T-helper 2 cell treated with Interferon-gamma antibody and Interleukin-4, amounts not matched to agents 5 μg/mL and 100 μg/mL, for 36 hours (primary cell): ENCODE measurements around the gene SGMS1.

Experiments used
- DNase-seq: peaks from one replicate; pipeline ENCODE4 v3.0.0; 2021; ENCODE audit warnings: low spot score
- H3K27ac Mint-ChIP-seq: one replicate; pipeline ENCODE4 v1.8.0; 2021; ENCODE audit warnings: mild to moderate bottlenecking, mixed read lengths
- H3K27me3 Mint-ChIP-seq: one replicate; pipeline ENCODE4 v1.8.0; 2021; ENCODE audit warnings: low read depth, mixed read lengths
- H3K36me3 Mint-ChIP-seq: one replicate; pipeline ENCODE4 v1.8.0; 2021; ENCODE audit warnings: low read depth, mixed read lengths
- H3K4me1 Mint-ChIP-seq: one replicate; pipeline ENCODE4 v1.8.0; 2021; ENCODE audit warnings: low read depth, mixed read lengths
- H3K4me3 Mint-ChIP-seq: one replicate; pipeline ENCODE4 v1.8.0; 2022; ENCODE audit warnings: mild to moderate bottlenecking, moderate library complexity, mixed read lengths
- H3K9me3 Mint-ChIP-seq: one replicate; pipeline ENCODE4 v1.8.0; 2021; ENCODE audit warnings: mixed read lengths

The SGMS1 gene

DNA sequence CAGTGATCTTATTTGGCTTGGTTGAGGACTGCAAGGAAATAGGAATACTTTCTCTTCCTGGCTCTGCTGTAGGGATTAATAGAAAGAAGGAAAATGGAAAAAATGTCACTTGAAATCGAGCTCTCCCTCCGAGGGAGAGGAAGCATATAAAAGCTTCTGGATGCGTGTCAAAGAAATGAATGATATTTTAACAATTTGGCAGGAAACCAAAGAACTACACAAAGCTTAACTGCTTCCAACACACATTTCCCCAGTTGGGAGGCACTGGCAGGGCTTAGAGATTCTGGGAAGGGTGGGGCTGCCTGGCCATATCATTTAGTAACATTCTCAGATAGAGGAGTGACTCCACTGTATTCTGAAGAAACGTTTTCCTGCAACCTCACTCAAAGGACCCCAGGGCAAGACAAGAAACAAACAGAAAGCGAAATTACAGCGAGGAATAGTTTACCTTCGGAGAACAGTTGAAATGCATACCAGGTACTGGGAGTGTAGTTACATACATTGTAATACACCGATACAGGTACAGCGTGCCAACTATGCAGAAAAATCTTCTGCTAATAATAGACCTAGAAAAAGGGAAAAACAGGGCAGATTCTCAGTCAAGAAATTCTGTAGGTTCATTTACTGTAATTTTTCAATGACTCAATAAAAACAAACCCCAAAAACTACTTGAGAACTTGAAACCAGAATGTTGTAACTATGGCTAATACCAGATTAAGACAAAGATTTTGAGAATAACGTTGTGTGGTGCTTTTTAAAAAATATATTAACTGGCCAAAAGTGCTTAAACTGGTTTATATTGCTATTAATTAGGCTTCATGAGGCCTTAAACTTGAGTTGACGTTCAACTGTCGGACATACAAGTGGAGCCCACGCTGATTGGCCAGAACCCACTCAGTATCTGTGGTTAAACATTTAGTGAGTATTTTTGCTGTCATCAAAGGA is 296.7 kb downstream of the SGMS1 start:
- no peak for DNase-seq
- Mint-ChIP-seq H3K27ac (peak overlapping the region; percentile 60), H3K36me3 (peaks cover 24% of the 10 kb centered on the region), H3K9me3 (no peaks in the 10 kb centered on the region), H3K4me1 (peaks cover 56% of the 10 kb centered on the region), H3K4me3 (peak overlapping the region; percentile 60), H3K27me3 (no peaks in the 10 kb centered on the region)

GRCh38 chr10:50326172-50326555 is 297.6 kb downstream of the SGMS1 start:
- H3K4me1 Mint-ChIP-seq: peaks cover 64% of the 10 kb centered on the region

GRCh38 chr10:50325449-50326171 is 298.1 kb downstream of the SGMS1 start:
- peaks cover 69% of the 10 kb centered on the region for H3K4me1 Mint-ChIP-seq
- H3K27ac Mint-ChIP-seq: peak overlapping the region; percentile 60
- H3K9me3 Mint-ChIP-seq: no peaks in the 10 kb centered on the region
- peaks cover 27% of the 10 kb centered on the region for H3K36me3 Mint-ChIP-seq
- no peaks in the 10 kb centered on the region for H3K27me3 Mint-ChIP-seq
- DNase-seq: peak; percentile 40
- H3K4me3 Mint-ChIP-seq: peak overlapping the region; percentile 80

More at GRCh38 chr10:50326172-50326555, 297.6 kb downstream of the SGMS1 start:
- DNase-seq: no peak
- Mint-ChIP-seq H3K9me3 (no peaks in the 10 kb centered on the region), H3K36me3 (peaks cover 25% of the 10 kb centered on the region), H3K27me3 (no peaks in the 10 kb centered on the region), H3K4me3 (no peak overlapping the region), H3K27ac (no peak overlapping the region)

- Mint-ChIP-seq H3K4me1 (peaks cover 70% of the 10 kb centered on the region), H3K27ac (peak overlapping the region; percentile 38), H3K9me3 (no peaks in the 10 kb centered on the region), H3K36me3 (peaks cover 30% of the 10 kb centered on the region), H3K27me3 (no peaks in the 10 kb centered on the region), H3K4me3 (peak overlapping the region; percentile 8)
- DNase-seq: no peak
Measured at GRCh38 chr10:50324680-50325393, 298.9 kb downstream of the SGMS1 start.

DNA sequence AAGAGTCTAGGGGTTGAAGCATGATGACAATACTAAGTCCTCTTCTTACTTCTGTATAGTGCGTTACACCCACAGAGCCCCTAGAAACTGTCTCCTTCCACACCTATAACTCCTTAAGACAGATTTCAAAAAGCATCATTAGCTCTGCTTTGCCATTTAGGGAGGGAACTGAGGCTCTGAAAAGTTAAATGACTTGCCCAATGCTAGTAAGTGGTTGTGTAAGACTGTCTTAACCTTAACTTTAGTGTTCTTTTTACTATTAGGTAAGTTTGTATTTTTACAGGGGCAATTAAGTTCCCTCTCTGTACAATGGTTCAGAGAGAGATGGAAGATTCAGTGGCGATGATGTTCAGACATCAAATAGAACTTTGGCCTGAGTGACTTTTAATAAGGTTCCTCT is 299.7 kb downstream of the SGMS1 start:
- H3K4me1 Mint-ChIP-seq: peaks cover 66% of the 10 kb centered on the region
- H3K27me3 Mint-ChIP-seq: no peaks in the 10 kb centered on the region
- H3K36me3 Mint-ChIP-seq: peaks cover 35% of the 10 kb centered on the region
- DNase-seq: no peak
- H3K4me3 Mint-ChIP-seq: no peak overlapping the region
- H3K9me3 Mint-ChIP-seq: no peaks in the 10 kb centered on the region
- no peak overlapping the region for H3K27ac Mint-ChIP-seq

- Mint-ChIP-seq H3K9me3 (no peaks in the 10 kb centered on the region), H3K27me3 (no peaks in the 10 kb centered on the region), H3K36me3 (peaks cover 33% of the 10 kb centered on the region), H3K27ac (no peak overlapping the region), H3K4me3 (no peak overlapping the region), H3K4me1 (peaks cover 59% of the 10 kb centered on the region)
- no peak for DNase-seq
Measured at GRCh38 chr10:50322077-50322476, 301.7 kb downstream of the SGMS1 start.

- H3K27ac Mint-ChIP-seq: no peak overlapping the region
- no peaks in the 10 kb centered on the region for H3K9me3 Mint-ChIP-seq
- H3K4me3 Mint-ChIP-seq: no peak overlapping the region
- no peak for DNase-seq
- peaks cover 36% of the 10 kb centered on the region for H3K36me3 Mint-ChIP-seq
- H3K27me3 Mint-ChIP-seq: no peaks in the 10 kb centered on the region
- H3K4me1 Mint-ChIP-seq: peaks cover 38% of the 10 kb centered on the region
Measured at GRCh38 chr10:50318129-50318528, 305.6 kb downstream of the SGMS1 start.

DNA sequence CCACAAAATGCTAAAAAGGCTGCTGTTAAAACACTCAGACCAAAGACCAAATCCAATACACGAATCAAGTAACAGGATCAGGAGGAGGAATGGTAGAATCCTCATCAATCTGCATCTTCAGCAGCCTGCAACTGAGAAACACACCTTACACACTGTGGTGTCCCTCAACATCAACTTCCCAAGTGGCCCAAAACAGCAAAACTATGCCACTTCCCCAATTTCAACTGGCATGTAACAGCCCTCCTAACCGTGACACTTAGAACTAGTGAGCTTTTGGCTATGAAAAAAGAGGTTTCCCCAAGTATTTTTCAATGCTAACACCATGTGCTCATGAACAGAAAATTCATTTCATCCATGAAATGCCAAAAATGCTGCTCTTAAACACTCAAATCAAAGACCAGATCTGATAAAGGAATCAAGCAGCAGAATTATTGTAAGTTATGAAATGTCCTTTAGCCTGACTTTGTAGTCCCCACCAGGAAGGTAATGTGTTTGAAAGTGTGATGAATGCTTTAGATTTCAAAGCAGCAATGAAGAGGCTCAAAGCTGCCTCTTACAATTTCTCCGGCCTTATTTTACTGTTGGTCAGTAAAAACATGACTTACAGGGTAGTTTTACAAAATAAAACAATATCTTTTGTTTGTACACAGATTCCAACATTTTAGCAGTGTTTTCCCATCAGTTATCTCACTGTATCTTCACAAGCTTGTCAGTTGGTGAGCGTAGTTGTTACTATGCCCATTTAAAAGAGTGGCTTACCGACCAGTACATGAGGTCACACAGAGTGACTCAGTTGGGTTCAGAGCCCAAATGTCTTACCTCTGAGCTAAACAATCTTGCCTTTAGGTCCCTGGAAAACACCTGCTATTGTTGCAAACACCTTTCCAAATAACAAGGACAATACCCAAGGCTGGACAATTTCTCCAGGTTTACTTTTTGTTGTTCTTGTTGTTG is 306.8 kb downstream of the SGMS1 start:
- Mint-ChIP-seq H3K4me3 (no peak overlapping the region), H3K27me3 (no peaks in the 10 kb centered on the region), H3K9me3 (no peaks in the 10 kb centered on the region), H3K4me1 (peaks cover 37% of the 10 kb centered on the region), H3K27ac (no peak overlapping the region), H3K36me3 (peaks cover 37% of the 10 kb centered on the region)
- no peak for DNase-seq

- Mint-ChIP-seq H3K4me1 (peaks cover 29% of the 10 kb centered on the region), H3K4me3 (no peak overlapping the region), H3K9me3 (no peaks in the 10 kb centered on the region), H3K27ac (no peak overlapping the region), H3K36me3 (peaks cover 38% of the 10 kb centered on the region), H3K27me3 (no peaks in the 10 kb centered on the region)
- DNase-seq: no peak
Measured at GRCh38 chr10:50316174-50316573, 307.6 kb downstream of the SGMS1 start.

GRCh38 chr10:50315424-50315823 is 308.3 kb downstream of the SGMS1 start:
- Mint-ChIP-seq H3K27me3 (no peaks in the 10 kb centered on the region), H3K4me3 (no peak overlapping the region), H3K36me3 (peaks cover 38% of the 10 kb centered on the region), H3K4me1 (peaks cover 22% of the 10 kb centered on the region), H3K9me3 (no peaks in the 10 kb centered on the region), H3K27ac (no peak overlapping the region)
- DNase-seq: no peak

- peaks cover 42% of the 10 kb centered on the region for H3K36me3 Mint-ChIP-seq
- DNase-seq: no peak
- H3K4me3 Mint-ChIP-seq: no peak overlapping the region
- peaks cover 21% of the 10 kb centered on the region for H3K4me1 Mint-ChIP-seq
- H3K27me3 Mint-ChIP-seq: no peaks in the 10 kb centered on the region
- H3K9me3 Mint-ChIP-seq: no peaks in the 10 kb centered on the region
- H3K27ac Mint-ChIP-seq: no peak overlapping the region
Measured at GRCh38 chr10:50314169-50315071, 309.3 kb downstream of the SGMS1 start.
